HepG2 (cell line): ENCODE measurements around the gene SLC28A3.

Experiments used
- CTCF ChIP-seq: sonication (generic); formaldehyde crosslinking; IDR thresholded peaks from 2 replicates; pipeline ENCODE4 v1.5.0; 2020; ENCODE audit warnings: mild to moderate bottlenecking, missing genetic modification reagents, moderate library complexity
- SP1 ChIP-seq, 2 experiments: fragments of 450-650 bp in 1 of 2; sonication (generic) in 1 of 2; formaldehyde crosslinking in 1 of 2; IDR thresholded peaks; 2 replicates each; pipeline versions ENCODE4 v1.4.0 to v1.6.1; 2016 to 2020; ENCODE audit warnings: missing genetic modification reagents in 1 of 2

- TF ChIP-seq CTCF (CRISPR knock-in tag), result no peak
- TF ChIP-seq SP1 (IDR thresholded peaks at IDR 0.05), result no peak
- TF ChIP-seq SP1 (CRISPR knock-in tag; IDR thresholded peaks at IDR 0.05), result no peak
These were observed 55.2 kb downstream of the SLC28A3 start for GRCh38 chr9:84285381-84285780.
